Endothelial cell of umbilical vein (primary cell): ENCODE measurements around the gene APBA2.

Experiments
- EZH2 ChIP-seq: IDR thresholded peaks from 2 replicates; pipeline ENCODE4 v1.6.1; 2012; ENCODE audit warnings: borderline replicate concordance, low read depth, mild to moderate bottlenecking, moderate library complexity, low read length, inconsistent platforms; ENCODE audit not compliant: severe bottlenecking
- FOS ChIP-seq: IDR thresholded peaks from 2 replicates; pipeline ENCODE4 v1.6.1; 2011; ENCODE audit warnings: mild to moderate bottlenecking, low read length, moderate library complexity, borderline replicate concordance; ENCODE audit not compliant: insufficient read depth
- JUN ChIP-seq: IDR thresholded peaks from 2 replicates; pipeline ENCODE4 v1.6.1; 2011; ENCODE audit warnings: borderline replicate concordance, low read depth; ENCODE audit not compliant: insufficient read length, insufficient read depth
- POLR2A ChIP-seq: IDR thresholded peaks from 2 replicates; pipeline ENCODE4 v1.6.1; 2012; ENCODE audit warnings: low read depth, mild to moderate bottlenecking, control low read depth, low read length
- TF ChIP-seq, protein P1 (sequence below), 2 donors: IDR thresholded peaks; 1 replicate in 1 of 2; 2 replicates in 1 of 2; pipeline ENCODE4 v1.5.1; 2011; ENCODE audit warnings: low read length in 2 of 2, mild to moderate bottlenecking in 2 of 2, moderate library complexity in 2 of 2, control low read depth in 1 of 2, inconsistent platforms in 1 of 2, low read depth in 1 of 2; ENCODE audit not compliant: insufficient read depth in 1 of 2; ENCODE audit errors: extremely low read depth in 1 of 2
- TF ChIP-seq, protein P2 (sequence below): IDR thresholded peaks from 2 replicates; pipeline ENCODE4 v1.6.1; 2011; ENCODE audit not compliant: insufficient read depth, insufficient read length

DNA sequence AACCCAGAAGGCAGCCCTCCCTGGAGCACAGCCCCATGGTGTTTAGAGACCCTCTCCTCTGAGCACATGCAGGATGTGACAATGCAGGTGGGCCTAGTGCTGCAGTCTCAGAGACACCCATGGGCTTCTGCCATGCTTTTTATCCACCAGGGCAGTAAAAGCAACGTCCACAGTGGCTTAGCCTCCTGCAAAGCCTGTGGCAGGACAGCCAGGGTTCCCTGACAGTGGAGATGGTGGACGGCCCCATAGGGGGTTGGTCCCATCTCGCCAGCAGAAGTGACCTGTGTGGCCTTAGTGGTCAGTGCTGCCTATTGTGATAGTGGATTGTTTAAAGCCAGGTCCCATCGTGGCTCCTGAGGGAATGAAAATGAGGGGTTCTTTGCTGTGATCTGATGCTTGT lies 46.6 kb downstream of the APBA2 start:
- TF ChIP-seq EZH2 = no peak
- TF ChIP-seq, protein P1, sequence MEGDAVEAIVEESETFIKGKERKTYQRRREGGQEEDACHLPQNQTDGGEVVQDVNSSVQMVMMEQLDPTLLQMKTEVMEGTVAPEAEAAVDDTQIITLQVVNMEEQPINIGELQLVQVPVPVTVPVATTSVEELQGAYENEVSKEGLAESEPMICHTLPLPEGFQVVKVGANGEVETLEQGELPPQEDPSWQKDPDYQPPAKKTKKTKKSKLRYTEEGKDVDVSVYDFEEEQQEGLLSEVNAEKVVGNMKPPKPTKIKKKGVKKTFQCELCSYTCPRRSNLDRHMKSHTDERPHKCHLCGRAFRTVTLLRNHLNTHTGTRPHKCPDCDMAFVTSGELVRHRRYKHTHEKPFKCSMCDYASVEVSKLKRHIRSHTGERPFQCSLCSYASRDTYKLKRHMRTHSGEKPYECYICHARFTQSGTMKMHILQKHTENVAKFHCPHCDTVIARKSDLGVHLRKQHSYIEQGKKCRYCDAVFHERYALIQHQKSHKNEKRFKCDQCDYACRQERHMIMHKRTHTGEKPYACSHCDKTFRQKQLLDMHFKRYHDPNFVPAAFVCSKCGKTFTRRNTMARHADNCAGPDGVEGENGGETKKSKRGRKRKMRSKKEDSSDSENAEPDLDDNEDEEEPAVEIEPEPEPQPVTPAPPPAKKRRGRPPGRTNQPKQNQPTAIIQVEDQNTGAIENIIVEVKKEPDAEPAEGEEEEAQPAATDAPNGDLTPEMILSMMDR (IDR thresholded peaks at IDR 0.05; ENCODE audit: extremely low read depth in 1 of 2, insufficient read depth in 1 of 2, low read depth in 1 of 2, low read length in 2 of 2) = no peak
- TF ChIP-seq, protein P2, sequence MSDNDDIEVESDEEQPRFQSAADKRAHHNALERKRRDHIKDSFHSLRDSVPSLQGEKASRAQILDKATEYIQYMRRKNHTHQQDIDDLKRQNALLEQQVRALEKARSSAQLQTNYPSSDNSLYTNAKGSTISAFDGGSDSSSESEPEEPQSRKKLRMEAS = no peak
- TF ChIP-seq POLR2A = no peak
- TF ChIP-seq JUN = no peak
- TF ChIP-seq FOS = no peak
